Suppressor macrophage treated with lipopolysaccharide for 1 hour (primary cell): ENCODE data around the gene USP32.
"Not testable (repeated sequence)": the region's sequence is repeated elsewhere in the genome, so short reads cannot be mapped to it uniquely, and the experiment has no call there.

Experiments used
- DNase-seq, 3 donors: peaks; one replicate each; pipeline ENCODE4 v3.0.0-alpha.2; 2020 to 2022

Gene USP32

DNA sequence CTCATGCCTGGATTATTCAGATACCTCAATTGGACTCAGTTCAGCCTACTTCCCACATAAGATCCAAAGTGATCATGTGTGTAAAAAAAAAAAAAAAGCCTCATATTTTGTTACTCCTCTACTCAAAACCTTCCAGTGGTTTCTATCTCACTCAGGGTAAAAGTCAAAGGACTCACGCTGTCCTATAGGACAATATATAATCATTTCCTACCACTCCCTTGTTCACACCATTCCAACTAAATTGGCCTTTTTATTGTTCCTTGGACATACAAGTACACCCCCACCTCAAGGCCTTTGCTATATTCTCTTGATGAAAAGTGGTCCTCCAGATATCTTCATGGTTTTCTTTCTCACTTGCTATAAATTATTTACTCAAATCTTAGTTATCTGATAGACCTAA lies 99.2 kb downstream of the USP32 start:
- DNase-seq, result no peak

DNA sequence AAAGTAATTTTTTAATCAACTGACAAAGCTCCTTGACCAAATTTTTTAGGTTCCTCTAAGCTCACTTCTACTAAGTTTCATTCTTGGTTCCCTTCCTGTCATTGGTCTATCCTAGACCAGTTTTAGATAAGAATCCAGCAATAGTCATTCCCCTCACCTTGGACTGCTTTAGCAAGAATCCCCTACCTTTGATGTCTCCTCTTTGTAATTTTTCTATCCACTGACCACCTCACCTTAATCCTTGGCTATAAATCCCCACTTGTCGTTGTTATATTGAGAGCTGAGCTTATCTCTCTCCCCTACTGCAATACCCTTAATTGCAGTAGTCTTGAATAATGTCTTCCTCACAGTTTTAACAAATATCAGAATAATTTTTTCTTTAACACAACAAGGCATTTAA lies 107.2 kb downstream of the USP32 start:
- no peak for DNase-seq

DNA sequence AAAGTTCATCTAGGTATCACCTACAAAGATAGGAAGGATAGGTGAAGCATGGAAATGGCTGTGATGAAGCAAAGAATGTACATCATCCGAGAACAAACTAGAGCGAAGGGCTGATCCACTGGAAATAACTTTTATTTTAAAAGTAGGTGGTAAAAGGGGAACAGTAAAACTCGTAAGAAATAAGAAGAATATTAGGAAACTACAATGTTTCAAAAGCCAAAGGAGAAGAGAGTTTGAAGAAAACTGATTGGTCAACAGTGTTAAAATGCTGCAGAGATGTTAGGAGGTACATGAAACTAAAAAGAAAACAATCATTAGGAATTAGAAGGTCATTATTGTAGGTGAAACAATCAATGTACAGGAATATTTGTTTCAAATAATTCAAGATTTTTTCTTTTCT lies 108.1 kb downstream of the USP32 start:
- peak in 1 of 3 donors; percentile 28 for DNase-seq

DNA sequence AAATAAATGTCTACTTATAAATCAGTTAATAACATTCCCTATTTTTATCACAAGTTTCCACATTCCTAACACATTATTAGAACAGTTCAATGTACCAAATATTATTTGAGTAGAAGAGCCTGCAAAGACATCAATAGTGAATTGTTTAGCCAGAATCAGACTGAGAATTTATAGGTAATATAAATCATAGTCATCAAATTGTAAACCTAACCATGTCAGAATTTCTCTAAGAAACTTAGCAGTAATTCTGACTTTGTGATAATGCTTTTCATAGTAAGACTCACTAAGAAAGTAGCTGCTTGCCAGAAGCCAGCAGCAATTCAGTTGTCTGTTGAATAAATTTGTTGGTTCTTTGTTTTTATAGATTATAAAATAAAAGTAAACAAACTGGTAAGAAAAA lies 111.3 kb downstream of the USP32 start:
- DNase-seq, result no peak

DNA sequence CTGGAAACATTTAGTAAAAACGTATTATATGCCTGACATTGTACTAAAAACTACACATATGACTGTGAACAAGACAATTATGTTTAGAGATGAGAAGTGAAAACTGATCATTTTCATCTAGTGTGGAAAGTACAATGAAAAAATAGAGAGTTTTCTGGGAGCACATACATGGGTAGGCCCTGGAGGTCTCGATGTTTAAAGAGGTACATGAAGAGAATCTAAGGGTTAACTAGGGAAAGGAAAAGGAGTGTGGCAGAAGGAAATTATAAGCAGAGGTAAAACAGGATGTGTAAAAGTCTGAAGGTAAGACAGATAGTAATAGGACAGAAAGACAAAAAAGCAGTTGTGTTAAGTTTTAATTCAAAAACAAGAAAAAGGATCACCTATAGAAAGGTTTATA lies 113.7 kb downstream of the USP32 start:
- DNase-seq, result no peak

DNA sequence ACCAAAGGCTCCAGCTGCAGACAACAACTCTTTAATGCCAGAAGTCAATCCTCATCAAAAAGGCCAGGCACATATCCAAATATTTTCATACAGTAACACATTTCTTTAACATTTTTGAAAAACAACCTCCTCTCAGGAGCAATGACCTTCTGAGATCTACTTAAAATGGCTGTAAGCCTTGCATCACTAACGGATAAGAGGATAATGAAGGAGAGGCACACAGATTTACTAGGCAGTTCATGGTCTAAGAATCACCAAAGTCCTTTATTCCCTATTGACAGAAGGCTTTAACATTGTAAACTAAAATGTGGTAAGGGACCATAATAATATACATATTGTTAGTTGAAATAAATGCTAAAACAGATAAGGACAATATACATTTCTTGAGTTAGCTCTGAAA lies 114.7 kb downstream of the USP32 start:
- DNase-seq, result no peak

DNA sequence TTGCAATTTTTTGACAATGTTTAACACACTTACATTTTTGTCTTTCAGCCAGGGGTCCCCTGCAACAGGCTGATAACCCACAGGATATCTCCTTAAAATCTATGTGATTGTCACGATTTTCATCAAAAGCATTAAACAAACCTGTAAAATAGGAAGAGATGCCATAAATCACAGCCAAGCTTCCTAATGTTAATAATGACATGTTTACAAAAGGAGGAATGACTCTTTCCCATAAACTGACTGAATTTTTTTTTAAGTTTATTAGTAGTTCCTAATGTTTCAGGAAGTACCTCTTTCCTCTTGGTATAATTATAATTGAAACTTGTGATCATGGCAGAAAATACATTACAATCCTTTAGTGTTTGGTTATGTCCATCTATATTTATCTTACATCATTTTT lies 122.5 kb downstream of the USP32 start:
- no peak for DNase-seq

DNA sequence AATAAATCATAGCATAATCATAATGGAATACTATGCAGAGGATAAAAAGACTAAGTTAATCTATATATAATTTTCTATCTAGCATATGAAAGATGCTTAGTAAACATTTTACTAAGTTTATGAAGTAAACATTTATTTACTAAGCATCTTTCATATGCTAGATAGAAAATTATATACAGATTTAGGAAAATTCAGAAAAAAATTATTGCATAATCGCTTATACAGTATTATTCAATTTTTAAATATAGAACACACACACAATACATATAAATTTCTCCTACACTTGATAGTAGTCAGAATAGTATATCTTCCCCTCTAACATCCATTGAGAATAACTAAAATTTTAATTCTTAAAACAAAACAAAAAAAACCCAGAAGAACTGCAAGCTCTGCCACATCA lies 131.4 kb downstream of the USP32 start:
- no peak for DNase-seq

DNA sequence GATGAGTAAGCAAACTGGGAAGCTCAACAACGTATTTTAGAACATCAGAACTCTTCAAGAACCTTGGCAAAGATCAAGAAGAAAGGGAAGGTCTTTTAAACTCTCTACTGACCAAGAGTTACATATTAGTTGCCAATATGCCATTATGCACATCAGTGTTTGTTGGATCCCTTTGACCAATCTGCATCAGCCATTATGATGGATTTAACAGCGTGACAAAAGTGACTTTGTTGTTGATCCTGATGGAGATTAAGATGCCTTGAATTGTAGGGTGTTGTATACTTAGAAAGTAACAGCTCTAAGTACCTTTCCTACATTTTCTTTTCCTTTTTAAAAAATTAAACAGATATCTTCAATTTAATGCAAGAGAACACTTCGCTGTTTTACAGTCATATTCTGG lies 133.6 kb downstream of the USP32 start:
- no peak for DNase-seq

DNA sequence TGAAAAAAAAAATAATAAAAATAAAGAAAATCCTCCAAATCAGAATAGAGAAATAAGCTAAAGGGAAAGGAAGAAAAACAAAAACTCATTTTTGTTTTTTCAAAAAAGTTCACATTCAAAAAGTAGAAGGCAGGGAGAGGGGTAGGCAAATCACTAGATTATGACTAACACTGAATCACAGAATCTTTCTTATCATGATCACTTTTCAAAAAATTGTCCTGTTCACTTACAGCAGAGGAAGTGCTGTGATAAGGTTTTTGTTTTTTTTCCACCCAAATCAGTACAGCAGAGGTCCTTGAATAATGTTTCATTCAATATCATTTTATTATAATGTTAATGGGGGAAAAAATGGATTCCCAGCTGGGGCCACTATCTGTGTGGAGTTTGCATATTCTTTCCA lies 135.8 kb downstream of the USP32 start:
- no peak for DNase-seq

DNA sequence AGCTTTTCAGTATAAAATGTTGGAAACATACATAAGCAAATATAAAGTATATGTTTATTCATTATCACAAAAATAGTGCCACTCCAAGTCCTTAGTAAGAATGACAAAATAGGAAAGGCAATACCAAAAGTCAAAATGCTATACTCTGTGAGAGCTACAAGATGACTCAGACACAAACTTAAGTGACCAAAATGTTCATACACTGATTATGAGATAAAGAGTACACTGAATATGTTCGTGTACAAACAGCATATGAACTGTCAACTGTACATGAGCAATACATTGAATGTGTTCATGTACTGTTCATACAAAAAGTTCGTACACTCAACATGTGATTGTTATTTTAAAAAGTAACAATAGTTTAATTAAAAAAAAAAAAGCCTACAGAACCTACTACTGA lies 138.9 kb downstream of the USP32 start:
- DNase-seq, result no peak

DNA sequence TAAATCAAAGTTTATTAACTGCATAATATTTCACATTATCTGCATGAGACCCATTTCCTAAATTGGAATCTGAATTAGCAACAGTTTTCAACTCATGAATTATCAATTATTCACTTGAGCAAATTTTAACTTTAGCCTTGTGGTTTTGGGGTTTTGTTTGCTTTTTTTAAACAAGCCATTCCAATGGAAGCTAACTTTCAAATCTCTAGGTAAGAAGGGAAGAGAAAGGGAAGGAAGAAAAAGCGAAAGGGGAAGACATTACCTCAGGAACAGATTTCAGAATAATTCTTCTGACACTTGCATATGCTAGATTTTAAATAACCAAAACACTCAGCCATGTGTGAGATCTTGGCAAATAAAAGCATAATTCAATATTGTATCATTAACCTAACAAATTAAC lies 139.5 kb downstream of the USP32 start:
- no peak for DNase-seq

DNA sequence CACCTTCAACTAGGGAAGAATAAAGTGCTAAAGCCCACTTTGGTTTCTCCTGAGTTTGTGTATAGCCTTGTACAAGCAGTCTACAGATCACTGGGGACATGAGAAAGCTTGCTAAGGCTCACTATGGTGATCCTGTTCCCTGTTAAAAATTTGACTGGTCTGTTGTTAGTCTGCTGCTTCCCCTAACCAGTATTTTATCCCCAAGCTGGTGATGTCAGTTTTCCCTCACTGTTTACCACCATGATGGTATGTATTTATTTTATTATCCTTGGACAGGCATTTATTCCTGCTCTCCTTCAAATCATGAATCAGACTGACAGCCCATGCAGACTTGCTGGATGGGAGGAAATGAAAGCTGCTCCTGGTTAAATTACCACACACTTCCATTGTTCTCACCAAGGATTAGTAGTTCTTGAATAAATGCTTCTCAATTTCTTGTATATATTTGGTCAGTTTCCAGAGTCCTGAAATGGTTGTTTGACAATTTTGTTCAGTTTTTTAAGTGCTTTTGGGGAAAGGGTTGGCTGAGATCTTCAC lies 142.6 kb downstream of the USP32 start:
- DNase-seq, result no peak

DNA sequence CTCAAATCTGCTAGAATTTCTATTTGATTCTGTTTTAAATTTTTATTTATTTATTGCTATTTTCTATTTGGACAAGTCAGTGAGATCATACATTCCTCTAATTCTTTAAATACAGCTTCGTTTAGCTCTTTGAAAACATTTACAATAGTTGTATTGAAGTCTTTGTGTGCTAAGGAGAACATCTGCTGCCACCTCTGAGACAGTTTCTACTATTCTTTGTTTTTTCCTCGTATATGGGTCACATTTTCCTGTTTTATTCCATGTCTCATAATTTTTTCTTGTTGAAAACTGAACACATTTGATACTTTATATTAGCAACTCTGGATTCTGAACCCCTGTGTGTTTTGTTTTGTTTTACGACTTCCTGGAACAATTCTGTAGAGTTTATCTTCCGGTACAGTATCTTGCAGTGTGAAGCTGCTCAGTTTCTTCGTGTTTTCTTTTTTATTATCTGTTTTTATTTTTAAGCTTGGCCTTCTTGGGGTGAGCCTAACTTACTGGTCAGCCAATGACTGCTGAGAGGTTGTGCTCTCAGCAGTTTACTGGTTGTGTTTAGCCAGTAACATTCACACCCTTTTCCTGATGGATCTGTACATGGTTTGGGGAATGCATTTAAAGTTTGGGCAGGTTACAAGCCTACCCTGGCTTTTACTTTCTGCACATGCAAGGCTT lies 143.2 kb downstream of the USP32 start:
- no peak for DNase-seq

DNA sequence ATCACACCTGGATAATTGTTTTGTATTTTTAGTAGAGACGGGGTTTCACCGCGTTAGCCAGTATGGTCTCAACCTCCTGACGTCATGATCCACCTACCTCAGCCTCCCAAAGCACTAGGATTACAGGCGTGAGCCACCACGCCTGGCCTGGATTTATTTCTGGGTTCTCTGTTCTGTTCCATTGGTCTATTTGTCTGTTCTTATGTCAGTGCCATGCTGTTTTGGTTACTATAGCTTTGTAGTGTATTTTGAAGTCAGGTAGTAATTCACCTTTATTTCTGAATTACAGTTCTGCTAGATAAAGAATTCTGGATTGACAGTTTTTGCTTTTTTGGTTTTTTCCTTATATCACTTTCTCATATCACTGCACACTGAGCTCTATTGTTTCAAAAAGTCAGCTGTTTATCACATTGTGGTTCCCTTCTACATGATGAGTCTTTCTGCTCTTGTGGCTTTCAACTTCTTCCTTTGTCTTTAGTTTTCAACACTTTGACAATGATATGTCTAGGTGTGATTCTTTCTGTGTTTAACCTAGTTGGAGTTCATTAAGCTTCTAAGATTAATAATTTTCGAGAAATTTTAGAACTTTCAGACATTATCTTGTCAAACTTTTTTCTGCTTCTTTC lies 144.0 kb downstream of the USP32 start:
- DNase-seq, result no peak

DNA sequence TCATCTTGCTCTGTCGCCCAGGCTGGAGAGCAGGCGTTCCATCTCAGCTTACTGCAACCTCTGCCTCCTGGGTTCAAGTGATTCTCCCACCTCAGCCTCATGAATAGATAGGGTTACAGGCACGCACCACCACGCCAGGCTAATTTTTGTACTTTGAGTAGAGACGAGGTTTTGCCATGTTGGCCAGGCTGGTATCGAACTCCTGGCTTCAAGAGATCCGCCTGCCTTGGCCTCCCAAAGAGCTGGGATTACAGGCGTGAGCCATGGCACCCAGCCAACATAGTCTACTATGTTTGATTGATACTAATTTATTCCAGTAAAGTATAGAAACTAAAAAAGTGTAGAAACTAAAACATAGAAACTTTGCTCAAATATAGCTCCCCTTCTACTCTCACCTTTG lies 147.3 kb downstream of the USP32 start:
- no peak for DNase-seq

DNA sequence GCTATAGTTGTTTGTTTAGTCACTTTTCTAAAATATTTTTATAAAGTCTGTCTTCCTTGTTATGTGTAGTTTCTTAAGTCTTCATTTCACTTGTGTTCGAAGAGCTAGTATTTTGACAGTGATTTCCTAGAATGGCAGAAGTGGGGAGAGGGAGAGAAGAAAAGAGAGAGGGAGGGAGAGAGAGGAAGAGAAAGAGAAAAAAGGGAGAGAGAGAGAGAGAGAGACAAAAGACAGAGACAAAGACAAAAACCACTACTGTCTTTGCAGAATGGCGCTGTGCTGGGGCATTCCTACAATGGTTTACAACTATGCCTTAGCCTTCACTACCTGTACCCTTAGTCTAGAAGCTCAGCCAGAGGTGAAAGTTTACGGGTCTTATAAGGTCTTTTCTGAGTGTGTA lies 151.6 kb downstream of the USP32 start:
- DNase-seq, result no peak

DNA sequence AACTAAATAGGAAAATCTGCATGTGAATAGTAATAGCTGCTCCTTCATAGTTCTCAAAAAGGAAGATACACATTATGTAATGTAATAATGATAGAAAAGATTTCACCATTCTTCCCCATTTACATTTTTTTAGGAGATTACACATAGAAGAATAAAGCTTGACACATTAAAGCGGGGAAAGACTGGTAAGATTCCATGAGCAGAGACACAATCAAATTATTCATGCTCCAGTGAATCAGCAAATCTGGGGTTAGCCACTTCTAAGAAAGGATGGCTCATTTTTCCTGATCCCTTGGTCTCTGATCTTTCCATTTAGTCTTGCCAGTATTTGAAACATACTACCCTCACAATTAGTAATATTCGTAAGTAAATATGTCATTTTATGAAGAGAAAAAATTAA lies 160.2 kb downstream of the USP32 start:
- DNase-seq, result peak; percentile 12 to 68 (median 42)

DNA sequence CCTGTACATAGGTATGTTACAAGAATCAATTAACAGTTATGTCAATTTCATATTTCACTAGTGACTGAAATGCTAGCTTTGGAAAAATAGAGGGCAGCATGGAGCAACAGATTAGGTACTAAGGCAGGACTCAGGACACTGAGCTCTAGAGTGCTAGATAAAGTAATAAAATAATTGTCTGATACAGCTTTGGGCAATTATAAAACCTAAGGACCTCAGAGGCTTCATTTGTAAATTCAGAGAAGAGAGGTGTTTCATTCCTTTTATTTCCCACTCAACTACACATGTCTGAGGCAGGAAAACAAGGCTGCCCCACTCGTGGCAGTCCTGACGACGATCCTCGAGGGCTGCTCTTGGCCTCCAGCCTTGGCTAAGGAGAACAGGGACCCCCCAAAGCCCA lies 160.7 kb downstream of the USP32 start:
- DNase-seq, result peak in 1 of 3 donors; percentile 10

DNA sequence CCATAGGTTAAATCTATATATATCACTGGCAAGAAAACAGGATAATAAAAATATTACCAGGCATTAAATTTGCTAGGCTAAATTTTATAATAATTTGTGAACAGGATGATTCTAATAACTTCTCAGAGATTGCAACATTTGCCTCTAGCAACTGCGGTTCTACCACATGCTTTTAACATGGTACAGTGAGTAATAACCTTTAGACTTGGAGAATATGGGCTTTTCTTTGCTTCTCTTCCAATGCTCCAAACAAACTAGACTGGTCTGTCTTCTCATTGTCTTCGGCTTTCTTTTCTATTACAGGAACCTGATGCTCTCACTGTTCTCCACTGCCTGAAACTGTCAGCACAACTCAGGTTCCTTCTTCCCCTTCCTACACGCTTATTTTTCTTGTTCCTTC lies 161.6 kb downstream of the USP32 start:
- no peak for DNase-seq

DNA sequence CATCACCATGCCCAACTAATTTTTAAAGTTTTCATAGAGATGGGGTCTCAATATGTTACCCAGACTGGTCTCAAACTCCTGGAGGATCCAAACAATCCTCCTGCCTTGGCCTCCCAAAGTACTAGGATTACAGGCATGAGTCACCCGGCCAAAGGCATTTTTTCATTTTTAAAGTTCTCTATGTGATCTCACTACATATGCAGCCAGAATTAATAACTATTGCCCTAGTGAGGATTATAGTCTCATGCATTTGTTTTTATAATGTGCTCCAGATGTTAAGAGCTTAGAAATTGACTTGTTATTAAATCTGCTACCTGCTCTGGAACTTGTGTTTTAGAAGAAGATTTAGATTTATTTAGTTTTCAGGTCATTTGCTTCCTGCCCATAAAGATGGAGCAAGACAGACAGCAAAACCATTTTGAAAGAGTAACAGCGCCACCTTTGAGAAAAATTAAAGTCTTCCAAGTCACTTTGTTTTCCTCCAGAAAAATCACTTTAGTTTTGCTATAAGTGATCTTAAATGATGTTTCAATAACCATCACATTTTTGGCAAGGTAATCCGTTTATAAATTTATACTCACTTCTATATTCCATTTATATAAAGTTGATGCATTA lies 162.6 kb downstream of the USP32 start:
- DNase-seq, result peak in 1 of 3 donors; percentile 27

DNA sequence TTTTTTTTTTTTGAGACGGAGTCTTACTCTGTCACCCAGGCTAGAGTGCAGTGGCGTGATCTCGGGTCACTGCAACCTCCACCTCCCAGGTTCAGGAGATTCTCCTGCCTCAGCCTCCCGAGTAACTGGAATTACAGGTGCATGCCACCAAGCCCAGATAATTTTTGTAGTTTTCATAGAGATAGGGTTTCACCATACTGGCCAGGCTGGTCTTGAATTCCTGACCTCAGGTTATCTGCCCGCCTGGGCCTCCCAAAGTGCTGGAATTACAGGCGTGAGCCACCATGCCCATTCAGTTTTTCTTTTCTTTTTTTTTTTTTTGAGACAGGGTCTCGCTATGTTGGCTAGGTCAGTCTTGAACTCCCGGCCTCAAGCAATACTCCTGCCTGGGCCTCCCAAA lies 164.7 kb downstream of the USP32 start:
- DNase-seq, result not testable (repeated sequence)

DNA sequence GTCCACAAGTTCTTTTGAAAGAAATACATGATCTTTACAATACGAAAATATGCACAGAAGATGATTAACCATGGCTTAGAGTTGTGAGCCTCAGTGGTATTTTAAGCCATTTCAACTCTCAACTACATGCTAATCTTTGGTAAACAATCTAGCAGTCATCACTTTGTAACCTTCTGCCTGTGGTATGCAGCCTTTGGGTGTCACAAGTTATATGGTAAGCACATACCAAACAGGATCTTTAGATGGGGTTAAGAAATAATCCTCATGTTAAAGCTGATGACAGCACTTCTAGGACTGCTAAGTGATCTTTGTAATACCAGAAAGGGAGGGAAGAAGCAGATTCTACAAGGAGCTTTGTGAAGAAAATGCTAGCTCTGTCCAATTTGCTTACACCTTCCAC lies 167.9 kb downstream of the USP32 start:
- DNase-seq, result no peak

DNA sequence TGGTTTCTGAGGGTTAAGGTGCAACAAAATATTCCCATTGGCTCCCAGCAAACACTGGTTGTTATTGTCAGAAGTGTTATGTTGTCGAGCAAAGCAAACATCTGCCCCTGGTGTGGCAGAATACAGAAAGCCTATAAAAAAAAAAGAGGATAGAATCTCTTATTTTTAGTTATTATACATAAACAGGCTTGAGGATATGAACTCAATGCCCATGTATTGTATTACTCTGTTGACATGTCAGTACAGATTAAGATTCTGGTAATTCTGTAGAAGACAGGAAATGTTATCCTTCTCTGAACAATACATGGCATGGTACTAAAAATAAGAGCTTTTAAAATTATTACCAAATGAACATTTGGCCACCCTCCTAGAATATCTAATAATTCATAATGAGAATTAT lies 168.5 kb downstream of the USP32 start:
- DNase-seq, result no peak
